NCI-H2196 treated with DMSO at 0.1 percent for 48 hours (cell line): ENCODE data around the gene CDS2.

Source experiments
- DNase-seq: peaks from one replicate; lab custom pipeline; 2025; ENCODE audit not compliant: unreplicated experiment; lab: John Stamatoyannopoulos, UW

Gene CDS2

DNA sequence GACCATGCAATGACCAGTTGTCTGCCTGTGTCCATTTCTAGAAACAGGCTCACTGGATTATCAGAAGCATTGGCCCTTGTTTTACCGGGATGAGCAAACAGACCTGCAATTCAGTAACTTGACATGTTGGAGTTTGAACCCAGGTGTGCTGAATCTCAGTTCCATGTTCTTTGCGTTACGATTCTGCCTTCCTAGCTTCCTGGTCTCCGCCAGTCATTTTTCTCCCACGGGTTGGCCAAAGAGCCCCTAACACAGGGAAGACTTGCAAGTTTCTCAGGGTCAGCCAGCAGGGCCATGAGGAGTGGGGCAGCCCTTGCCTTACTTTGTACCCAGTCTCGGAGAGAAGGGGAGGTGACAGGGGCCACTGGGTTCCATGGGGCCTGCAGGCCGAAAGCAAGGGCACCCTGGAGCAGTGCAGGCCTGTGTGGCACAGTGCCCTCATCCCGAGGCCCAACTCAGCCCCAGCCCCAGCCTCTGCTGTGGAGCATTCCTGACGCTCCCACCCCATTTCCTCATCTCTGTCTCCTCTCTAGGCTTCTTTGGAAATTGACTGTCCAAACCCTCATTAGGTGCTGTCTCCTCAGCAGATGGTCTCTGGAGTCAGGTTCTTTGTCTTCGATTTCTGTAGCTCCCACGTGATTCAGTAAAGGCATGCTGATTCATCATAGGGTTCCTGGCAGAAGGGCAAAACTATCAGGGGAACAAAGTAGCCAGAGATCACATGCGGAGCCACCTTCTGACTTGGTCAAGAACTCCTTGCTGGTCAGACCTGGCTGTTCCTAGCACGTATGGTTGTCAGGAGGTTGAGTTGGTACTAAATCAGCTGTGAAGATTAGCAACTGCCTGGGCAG, 23.6 kb downstream of the CDS2 start:
- DNase-seq = no peak

DNA sequence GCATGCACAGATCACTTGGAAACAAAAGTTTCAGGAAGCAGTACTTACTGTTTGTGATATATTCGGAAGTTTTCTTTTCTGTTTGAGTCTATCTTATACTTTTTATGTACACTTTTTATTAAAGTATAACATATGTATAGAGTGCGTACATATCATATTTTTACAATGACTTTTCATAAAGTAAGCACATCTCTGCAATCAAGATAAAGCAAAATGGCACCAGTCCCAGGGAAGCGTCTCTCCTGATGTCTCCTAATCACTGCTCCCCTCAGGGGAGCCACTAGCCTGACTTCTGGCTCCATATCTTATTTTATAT, 26.3 kb downstream of the CDS2 start:
- no peak for DNase-seq

DNA sequence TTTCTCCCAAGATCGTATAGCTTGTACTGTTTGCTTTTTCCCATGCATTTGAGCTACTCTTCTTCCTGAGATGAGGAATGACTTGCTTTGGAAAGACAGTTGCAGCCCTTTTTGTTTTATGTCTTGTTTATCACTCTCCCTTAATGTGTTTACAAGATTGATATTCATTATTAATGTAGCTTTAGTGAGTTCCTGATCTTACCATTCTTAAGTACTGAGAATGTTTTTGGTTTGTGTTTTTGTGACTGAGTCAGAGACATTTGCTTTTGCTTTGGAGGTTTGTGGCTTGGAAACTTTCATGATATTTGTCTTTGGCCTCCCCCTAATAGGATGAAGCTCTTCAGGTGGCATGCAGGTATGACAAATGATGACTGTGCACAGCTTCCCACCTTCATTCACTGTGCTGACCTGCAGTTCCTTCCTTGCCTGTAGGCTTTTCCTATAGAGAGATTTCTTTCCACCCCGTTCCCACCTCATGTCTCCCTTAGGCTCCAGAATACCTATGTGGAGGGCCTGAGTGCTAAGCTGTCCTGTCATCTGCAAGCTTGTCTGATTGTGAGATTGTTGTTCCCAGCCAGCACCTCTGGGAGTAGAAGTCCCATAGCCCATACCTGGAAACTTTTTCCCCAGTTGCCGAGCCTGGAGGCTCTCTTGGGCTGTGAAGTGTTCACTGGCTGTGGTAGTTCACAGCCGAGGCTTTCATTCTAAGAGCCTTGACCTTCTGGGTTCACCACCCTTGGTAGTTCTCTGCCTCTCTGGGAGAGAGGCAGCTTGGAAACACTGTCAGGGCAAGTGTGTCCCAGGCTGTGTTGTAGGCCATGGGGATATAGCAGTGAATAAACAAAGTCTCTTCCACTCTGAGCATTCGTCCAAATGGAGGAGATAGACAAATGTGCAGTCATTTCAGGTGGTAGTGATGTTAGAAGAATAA, 27.1 kb downstream of the CDS2 start:
- no peak for DNase-seq

DNA sequence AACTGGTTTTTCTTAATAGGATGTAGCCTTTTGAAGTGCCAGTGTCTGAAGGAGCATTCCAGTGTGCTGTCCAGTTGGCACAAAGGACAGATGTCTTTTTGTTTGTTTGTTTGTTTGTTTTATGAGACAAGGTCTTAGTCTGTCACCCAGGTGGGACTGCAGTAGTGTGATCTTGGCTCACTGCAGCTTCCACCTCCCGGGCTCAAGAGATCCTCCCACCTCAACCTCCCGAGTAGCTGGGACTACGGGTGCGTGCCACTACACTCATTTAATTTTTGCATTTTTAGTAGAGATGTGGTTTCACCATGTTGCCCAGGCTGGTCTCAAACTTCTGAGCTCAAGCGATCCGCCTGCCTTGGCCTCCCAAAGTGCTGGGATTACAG, 27.7 kb downstream of the CDS2 start:
- no peak for DNase-seq

DNA sequence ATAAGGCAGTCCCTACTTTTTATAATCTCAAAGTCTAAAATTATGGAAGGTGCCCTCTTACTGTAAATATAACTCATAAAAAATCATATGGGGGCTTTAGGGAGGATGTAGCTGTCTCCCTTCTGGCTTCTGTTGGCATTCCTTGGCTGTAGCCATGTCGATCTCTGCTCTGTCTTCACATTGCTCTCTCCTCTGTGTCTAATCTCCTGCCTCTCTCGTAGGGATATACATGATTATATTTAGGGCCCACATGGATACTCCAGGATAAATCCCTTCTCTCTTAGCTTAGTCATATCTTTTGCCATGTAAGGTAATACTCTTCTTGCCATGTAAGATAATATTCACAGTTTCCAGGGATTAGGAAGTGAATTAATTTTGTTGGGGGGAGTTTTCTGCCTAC, 28.6 kb downstream of the CDS2 start:
- no peak for DNase-seq

DNA sequence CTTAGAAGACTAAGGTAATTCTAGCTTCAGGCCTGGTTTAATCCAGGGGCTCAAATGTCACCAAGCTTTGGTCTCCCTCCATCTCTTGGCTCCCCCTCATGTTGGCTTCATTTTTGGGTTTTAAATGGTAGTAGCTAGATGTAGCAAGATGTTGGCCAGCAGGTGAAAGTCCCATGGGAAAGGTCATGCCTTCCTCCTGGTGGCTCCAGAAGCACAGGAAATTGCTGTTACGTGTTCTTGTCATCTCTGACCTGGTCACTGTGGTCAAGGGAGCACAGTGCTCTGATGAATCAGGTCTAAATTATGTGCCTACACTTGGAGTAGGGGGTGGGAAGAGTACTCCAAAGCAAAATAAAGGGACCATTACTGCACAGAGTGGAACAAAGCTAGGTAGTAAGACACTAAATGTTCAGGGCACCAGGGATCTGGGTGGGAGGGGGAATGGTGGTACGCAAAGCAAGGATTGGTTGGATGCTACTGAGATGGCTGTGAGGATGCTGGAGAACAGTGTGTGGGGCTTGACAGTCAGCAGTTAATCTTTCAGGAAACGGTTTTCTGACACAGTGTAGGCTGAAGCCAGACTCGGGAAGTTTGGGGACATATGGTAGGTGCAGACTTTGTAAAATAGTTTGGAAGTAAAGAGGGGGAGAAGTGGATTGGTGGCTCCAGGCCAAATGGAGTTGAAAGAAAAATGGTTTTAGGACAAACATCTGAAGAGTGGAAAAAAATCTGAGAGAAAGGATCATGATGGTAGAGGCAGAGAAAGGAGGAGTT, 30.1 kb downstream of the CDS2 start:
- no peak for DNase-seq

DNA sequence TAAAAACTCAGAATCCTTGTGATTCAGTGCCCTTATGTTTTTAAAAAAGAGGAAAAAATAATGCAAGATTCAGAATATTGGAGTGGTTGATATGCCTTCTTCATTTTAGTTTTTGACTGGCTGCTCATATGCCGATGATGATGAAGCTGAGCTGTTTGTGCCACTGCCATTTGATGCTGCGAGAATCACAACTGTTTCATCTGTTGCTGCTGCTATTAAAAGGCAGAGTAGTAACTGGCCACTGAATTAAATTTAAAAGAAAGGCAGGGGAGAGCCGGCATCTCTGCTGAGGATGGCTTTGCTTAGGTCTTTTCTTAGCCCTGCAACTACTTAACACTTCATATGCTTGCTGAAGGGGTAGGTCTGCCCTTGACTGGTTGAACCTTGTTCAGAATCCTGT, 33.1 kb downstream of the CDS2 start:
- no peak for DNase-seq

DNA sequence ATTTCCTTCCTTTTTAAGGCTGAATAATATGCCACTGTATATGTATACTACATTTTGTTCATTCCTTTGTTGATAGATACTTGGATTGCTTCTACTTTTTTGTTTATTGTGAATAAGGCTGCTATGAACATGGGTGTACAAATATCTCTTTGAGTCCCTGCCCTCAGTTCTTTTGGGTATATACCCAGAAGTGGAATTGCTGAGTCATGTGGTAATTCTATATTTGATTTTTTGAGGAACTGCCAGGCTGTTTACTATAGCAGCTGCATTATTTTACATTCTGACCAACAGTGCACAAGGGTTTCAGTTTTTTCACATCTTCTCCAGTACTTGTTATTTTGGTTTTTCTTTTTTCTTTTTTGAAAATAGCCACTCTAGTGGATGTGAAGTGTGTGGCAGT, 34.1 kb downstream of the CDS2 start:
- DNase-seq = no peak

DNA sequence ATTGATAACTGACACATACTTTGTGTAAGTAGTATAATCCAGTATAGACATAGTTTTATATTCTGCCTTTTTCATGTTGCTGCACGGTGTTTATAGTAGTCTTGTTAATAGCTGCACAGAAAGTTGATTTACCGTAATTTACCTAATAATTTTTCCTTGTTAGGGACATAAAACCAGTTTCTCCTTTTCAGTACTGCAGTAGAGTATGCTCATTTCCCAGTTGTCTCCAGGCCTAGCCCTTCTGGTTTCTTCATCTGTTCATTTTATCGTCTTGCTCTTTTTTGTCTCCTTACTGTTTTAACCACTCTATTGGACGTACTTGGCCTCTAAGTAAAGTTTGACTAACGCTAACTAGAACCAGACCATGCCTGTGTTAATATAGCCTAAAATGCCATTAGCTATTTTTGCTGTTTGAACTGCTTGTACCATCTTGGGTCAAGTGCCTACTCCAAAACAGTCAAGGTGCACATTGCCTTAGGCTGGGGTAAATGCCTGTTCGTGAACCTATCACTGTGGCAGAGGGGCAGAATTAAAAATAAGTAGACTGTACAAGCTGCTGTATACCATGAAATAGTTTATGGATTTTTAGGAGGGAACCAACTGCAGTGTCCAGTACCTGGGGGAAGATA, 34.8 kb downstream of the CDS2 start:
- DNase-seq = no peak

DNA sequence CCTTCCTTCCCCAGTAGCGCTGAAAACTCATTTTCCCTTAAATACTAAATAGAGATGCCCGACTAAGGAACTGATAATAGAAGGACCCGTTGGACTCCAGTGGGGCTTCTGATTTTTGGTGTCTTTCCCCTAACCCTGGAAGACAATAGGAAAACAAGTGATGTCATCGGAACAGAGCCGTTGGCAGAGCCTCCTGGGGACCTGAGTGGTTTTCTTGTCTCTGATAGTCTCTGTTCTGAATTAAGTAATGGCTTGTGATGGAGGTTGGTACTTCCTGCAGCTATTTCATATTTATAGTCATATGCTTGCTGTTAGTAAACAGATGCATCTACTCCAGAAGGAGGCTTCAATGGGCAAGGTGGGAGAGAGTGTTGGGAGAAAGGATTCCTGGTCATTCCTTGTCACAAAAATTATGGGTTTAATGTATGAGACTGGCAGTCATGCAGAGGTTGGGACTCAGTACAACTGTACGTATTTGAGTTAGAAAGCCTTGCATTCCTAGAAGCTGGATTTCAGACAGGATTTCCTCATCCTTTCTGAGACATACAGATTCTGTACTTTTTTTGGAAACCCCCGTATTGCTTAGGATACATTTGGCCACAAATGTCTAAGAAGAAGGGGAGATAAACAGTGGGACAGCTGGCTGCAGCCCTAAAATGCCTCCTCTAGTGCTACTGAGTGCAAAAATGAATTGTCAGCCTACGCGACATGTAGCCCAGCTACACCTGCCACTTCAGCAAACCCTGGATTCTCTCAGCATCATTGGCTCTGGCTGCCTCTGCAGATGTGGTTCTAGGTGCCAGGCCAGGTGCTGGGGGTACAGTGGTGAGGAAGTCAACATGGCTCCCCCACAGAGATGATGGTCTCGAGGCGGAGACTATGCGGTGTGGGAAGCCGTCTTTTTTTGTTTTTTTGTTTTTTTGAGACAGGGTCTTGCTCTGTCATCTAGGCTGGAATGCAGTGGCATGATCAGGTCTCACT, 38.1 kb downstream of the CDS2 start:
- no peak for DNase-seq

DNA sequence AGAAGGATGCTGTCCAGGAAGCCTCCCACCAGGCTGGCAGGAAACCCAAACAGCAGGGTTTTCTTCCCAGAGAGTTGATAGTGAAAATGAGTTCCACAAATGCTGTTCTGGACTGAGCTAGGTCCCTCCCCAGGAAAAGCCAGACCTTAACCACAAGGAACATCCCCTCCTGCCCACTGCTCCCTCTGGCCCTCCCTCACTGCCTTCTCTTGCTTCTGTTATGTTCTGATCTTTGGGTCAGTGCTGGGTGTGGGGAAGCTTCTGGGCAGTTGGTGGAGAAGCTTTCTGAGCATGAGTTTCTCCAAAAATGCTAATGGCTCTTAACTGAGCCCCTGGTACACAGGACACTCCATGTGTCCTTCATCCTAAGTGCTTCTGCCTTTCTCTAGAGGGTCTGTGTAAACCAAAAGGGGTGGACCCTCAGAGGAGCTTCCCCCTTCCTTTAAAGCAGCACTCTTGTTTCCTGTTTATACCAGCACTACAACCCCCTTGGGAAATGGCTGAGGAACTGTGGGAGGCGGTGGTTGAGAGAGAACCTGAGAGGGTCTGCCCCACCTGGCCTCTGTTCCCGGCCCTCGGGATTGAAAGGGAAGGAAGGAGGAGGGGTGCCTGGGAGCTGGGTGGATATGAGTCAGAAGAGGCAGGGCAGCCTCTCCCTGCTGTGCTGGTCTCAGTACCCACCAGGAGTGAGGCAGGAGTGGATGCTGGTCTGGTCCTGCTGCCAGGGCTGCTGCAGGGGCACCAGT, 42.0 kb downstream of the CDS2 start:
- DNase-seq = no peak

DNA sequence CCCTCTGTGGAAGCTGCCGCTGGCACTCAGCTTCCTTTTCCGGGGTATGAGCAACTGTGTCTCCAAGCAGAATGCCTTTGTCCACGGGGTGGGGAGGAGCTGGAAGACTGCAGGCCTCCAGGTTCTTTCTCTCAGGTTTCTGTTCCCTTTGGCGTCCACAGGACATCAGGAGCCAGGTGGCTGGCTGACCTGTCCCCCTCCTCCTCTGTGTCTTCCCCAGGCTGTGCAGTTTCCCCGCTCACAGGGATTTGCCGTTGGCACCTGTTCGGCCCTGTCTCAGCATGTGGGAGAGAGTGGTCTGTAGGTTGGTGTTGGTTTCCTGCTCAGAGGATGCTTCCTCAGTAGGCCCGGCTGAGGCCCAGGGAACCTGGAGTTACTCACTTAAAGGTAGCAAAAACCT, 43.5 kb downstream of the CDS2 start:
- no peak for DNase-seq

DNA sequence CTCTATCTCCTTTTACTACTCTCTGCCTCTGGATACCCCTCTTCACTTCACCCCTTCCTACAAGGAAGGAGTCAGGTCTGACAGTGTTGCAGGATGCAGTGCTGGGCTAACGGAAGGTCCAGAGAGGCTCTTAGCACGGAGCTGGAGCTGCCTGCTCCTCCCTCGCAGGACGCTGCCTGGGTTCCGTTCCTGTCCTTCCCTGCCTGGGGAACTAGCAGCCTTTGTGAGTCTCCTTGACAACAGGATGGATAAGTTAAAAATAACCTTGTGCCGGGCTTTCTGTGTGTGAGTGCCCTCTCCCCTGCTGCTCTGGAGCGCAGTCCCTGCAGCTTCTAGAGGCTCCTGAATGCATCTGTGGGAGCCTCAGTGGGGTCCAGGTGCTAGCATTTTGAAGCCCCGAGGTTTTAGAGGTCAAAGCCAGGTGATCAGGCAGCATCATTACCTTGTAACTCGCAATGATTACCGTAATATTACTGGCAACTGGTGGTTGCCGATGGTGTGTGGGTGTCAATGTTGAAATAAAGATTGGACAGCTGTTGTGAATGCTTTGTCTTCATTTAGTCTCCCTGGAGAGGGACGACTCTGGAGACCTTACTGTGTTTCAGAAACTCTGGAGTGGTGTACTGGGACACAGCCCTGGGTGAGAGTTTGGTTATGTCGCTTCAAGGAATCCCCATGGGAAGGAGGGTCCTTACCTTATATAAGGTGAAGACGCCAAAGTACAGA, 44.4 kb downstream of the CDS2 start:
- no peak for DNase-seq

DNA sequence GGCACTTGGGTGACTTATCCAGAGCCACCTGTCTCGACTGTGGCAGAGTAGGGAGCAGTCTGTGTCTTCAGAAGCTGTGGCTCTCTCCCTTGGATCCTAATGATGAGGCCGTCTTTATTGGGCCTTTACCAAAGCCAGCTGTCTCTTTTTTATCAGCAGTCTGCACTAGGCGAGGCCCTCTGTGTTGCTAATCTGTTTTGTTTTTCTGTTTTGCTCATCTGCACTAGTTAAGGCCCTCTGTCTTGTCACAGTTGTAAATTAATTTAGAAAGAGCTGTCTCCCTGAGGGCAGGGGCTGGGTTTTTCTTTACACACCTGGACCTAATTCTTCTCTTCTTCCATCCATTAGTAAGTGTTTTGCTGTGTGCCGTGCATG, 45.0 kb downstream of the CDS2 start:
- DNase-seq = no peak

DNA sequence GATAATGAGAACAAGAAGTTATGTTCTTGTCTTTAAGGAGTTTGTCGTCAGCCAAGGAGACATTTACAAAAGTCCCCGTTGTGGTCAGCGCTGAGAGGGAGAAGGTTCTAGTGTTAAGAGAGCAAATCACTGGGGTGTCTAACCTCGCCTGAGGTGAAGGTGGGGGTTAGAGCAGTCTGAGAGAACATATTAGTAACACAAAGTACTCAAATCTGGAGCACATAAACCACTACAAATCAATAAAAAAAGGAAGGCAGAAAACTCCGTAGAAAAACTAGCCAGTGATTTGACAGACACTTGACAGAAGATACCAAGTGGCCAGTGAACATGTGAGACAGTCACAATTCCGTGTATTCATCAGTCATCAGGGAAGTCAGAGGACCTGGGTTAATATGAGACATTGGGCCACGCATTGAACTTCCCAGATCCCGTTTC, 45.4 kb downstream of the CDS2 start:
- DNase-seq = no peak

DNA sequence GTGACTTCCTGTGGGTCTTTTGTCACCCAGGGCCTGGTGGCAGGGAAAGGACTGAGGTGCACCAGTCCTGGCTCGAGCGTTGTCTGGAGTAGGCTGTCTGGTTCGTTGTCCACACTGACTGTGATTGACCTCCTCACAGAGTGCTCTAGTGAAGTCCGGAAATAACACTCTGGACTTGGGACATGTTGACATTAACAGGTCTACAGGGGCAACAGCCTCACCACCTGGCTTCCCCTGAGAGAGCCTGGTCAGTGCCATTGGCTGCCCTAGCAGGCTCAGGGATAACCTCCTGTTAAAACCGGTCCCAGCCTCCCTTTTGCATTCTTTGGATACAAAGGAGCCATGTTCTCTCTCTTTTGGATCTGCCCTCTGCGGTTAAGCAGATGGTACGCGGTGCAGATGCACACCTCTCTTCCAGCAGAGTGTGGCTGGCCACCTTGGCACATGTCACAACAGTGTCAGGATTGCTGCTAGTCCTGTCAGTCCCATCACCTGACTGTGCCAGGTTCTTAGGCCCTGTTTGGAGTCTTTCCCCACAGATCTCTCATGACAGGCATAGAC, 46.2 kb downstream of the CDS2 start:
- no peak for DNase-seq

DNA sequence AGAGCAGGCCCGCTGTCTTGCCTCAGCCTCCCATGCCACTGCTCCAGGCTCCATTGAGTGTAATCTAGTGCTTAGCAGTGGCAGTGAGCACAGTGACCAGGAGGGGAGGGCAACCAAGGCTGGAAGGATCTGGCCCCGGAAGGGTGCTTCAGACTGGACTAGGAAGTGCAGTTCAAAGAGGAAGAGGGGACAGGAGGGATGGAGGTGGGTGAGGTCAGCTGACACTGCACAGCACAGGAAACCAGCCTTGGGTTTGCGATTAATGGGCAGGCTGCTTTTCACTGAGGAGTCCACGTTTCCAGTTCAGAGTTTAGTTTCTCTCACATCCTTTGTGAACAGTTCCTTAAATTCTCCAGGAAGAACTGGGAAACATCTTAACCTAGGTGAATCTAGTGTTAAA, 46.9 kb downstream of the CDS2 start:
- no peak for DNase-seq

DNA sequence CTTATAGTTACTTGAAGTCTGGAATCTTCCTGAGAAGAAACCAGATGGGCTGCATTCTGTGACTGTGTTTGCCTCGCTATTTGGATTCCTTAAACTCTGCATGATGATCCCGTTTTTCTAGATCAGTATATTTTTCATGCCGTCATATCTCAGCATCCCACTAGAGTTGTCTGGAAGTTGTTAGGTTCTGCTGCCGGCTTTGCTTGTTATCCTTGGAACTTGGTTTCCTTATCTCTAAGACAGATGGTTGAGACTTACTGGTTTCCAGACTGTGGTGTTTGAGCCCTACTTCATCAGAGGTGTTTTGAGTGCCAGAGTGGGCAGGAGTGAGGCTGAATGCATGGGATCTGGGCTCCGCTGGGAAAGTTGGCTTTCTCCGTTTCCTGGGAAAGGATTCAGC, 50.3 kb downstream of the CDS2 start:
- no peak for DNase-seq
